HepG2 (cell line): Measurements from ENCODE around the gene FMN2.

ENCODE experiments used
- POLR2A ChIP-seq, 2 experiments: IDR thresholded peaks; 2 replicates each; pipeline ENCODE4 v1.6.1; 2011; ENCODE audit warnings: low read depth in 2 of 2, low read length in 2 of 2, mild to moderate bottlenecking in 1 of 2, moderate library complexity in 1 of 2; ENCODE audit not compliant: insufficient read depth in 1 of 2
- TF ChIP-seq, protein P1 (sequence below): sonication (generic); formaldehyde crosslinking; IDR thresholded peaks from 2 replicates; pipeline ENCODE4 v1.9.0; 2021; ENCODE audit warnings: missing genetic modification reagents, borderline replicate concordance

DNA sequence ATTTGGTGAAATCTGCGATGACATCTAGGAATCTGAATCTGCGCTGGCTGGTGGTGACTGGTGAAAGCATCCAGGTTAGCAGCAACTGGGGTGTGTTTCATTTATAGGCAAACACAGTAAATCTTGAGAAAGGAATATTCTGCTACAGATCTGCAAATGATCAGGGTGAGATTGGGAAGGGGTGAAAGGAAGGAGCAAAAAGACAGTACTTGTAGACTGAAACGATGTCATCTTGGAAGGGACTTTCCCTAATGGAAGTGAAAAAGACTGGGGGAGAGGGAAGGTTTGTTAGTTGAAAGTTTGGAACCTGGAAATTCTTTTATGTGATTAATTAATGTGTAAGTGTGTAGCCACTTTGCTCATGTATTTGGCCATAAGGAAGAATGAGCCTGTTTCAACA, 228.3 kb downstream of the FMN2 start:
- TF ChIP-seq, protein P1, sequence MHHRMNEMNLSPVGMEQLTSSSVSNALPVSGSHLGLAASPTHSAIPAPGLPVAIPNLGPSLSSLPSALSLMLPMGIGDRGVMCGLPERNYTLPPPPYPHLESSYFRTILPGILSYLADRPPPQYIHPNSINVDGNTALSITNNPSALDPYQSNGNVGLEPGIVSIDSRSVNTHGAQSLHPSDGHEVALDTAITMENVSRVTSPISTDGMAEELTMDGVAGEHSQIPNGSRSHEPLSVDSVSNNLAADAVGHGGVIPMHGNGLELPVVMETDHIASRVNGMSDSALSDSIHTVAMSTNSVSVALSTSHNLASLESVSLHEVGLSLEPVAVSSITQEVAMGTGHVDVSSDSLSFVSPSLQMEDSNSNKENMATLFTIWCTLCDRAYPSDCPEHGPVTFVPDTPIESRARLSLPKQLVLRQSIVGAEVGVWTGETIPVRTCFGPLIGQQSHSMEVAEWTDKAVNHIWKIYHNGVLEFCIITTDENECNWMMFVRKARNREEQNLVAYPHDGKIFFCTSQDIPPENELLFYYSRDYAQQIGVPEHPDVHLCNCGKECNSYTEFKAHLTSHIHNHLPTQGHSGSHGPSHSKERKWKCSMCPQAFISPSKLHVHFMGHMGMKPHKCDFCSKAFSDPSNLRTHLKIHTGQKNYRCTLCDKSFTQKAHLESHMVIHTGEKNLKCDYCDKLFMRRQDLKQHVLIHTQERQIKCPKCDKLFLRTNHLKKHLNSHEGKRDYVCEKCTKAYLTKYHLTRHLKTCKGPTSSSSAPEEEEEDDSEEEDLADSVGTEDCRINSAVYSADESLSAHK = no peak
- TF ChIP-seq POLR2A (IDR thresholded peaks at IDR 0.05; ENCODE audit: insufficient read depth in 1 of 2, low read depth in 2 of 2, low read length in 2 of 2) = no peak
